Measurements from ENCODE around the gene RNU1-3.
"Not testable (repeated sequence)": the region's sequence is repeated elsewhere in the genome, so short reads cannot be mapped to it uniquely, and the experiment has no call there.

RNU1-3 gene

GRCh38 chr1:16656574-16656973 lies 10.2 kb downstream of the RNU1-3 start:
- DNase-seq (ENCODE audit: low spot score): not testable (repeated sequence)

GRCh38 chr1:16651560-16651959 lies 15.2 kb downstream of the RNU1-3 start:
- DNase-seq (ENCODE audit: low spot score): not testable (repeated sequence)

- DNase-seq (ENCODE audit: low spot score): not testable (repeated sequence)
Observed at GRCh38 chr1:16649960-16650359, 16.8 kb downstream of the RNU1-3 start.

GRCh38 chr1:16649390-16649789 lies 17.4 kb downstream of the RNU1-3 start:
- DNase-seq (ENCODE audit: low spot score): not testable (repeated sequence)

- DNase-seq (ENCODE audit: low spot score): not testable (repeated sequence)
Observed at GRCh38 chr1:16648756-16649155, 18.0 kb downstream of the RNU1-3 start.

- DNase-seq (ENCODE audit: low spot score): not testable (repeated sequence)
Observed at GRCh38 chr1:16648250-16648649, 18.5 kb downstream of the RNU1-3 start.

DNA sequence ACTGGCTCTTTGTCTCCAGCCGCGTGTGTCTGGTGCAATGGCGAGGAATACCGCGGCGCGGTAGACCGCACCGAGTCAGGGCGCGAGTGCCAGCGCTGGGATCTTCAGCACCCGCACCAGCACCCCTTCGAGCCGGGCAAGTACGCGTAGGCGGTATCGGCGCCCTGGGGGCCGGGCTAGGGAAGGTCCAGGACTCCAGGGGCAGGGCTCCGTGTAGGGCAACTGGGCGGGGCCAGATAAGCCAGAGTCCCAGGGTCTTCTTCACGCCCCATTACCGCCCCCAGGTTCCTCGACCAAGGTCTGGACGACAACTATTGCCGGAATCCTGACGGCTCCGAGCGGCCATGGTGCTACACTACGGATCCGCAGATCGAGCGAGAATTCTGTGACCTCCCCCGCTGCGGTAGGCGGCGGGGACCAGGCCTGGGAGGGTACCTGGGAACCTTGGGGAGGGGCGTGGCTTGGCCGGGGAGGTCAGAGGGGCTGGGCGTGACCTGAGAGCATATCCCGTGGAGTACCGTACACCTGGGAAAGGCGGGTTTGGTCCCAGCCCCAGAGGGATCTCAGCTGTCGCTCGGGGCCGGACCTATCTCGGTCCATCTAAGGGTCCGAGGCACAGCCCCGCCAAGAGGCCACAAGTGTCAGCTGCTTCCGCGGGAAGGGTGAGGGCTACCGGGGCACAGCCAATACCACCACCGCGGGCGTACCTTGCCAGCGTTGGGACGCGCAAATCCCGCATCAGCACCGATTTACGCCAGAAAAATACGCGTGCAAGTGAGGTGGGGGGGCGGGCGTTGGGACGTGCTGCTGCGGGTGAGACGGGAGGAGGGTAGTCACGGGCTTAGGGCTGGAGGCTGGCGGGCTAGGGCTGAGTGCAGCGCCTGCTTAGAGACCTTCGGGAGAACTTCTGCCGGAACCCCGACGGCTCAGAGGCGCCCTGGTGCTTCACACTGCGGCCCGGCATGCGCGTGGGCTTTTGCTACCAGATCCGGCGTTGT lies 19.3 kb downstream of the RNU1-3 start:
- DNase-seq (ENCODE audit: low spot score): not testable (repeated sequence)

GRCh38 chr1:16646716-16647115 lies 20.0 kb downstream of the RNU1-3 start:
- DNase-seq (ENCODE audit: low spot score): not testable (repeated sequence)

DNA sequence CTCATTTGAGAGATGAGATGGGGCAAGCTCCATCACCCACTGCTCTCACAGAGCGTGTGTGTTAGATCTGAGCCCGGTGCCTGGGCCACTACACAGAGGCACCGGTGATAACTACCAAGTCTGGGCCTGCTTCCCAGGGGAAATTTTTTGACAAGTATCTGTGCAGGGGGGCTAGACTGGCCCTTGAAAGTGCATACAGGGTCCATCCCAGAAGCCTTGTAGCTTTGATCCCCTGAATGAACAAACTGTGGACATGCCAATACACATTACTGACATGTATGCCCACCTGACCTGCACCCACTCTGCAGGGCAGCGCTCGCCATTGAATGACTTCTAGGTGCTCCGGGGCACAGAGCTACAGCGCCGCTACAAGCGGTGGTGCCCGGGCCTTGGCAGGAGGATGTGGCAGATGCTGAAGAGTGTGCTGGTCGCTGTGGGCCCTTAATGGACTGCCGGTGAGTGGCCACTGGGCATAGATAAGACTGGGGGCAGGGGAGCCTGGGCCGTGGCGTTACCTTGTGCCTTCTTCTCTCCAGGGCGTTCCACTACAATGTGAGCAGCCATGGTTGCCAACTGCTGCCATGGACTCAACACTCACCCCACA lies 20.6 kb downstream of the RNU1-3 start:
- not testable (repeated sequence) for DNase-seq (ENCODE audit: low spot score)

DNA sequence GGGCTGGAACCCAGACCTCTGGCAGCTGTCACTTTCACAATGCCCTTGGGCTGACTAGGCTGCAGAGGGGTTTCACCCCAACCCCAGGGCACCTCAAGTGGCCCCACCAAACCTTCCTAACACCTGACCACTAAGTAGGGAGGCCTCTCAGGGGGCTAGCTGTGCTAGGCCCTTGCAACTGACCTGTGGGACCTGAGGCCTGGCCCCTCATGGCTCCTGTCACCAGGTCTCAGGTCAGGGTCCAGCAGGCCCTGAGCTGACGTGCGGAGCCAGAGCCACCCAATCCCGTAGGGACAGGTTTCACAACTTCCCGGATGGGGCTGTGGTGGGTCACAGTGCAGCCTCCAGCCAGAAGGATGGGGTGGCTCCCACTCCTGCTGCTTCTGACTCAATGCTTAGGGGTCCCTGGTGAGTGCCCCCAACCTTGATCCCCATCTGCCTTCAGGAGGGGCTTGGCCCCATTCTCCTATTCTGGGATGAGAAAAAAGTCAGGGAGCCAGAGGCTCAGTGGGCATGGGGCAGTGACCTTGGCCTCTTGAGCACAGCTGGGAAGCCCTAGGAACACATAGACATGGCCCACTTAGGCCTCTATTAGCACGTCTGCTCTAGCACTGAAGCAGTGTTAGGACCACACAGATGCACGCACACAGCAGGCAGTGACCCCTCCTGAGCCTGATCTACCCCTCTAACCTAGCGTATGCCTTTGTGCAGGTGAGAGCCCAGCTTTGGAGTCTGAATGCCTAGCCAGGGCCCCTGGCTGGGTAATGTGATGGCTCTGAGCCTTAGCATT lies 21.3 kb downstream of the RNU1-3 start:
- not testable (repeated sequence) for DNase-seq (ENCODE audit: low spot score)

- DNase-seq (ENCODE audit: low spot score): peak; percentile 95
Observed at GRCh38 chr1:16644482-16645270, 22.1 kb downstream of the RNU1-3 start.

DNA sequence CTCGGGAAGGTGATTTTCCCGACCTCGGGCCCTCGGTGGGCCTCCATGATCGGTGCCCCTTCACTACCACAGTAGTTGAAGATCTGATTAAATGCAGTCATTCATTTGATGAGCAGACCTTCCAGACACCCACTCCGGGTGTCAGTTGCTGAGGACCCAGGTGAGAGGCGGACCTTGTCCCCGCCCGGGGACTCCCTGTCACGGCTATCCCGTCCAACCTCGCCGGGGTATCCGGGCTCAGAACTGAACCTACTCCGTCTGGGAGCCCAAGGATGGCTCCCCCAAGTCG lies 22.6 kb downstream of the RNU1-3 start:
- DNase-seq (ENCODE audit: low spot score): no peak

DNA sequence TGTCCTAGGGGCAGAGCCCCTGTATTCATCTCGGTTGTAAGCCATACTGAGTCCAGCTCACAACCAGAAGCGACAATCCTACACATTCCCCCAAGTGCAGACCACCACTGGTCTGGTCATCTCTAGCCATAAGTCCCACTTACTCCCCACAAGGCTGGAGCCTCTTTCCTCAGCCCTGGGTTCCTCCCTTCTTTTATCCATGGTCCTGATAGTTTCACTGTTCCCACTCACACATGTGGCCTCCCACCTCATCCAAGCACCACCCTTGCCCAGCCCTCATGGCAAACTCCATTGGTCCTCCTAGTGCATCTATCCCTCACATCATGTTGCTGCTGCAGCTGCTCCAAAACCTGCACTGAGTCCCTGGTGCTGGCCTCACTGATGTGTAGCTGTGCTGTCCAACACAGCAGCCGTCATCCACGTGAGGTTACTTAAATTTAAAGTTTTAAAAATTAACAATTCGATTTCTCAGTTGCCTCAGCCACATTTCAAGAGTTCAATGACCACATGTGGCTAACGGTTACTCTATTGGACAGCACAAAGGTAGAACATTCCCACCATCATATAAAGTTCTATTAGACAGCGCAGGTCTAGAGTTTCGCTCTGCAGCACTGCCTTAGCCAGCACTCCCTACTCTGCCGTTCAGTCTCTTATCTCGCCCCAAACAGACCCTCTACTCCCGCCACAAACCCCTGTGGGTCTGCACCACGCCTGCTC lies 23.1 kb downstream of the RNU1-3 start:
- DNase-seq (ENCODE audit: low spot score): not testable (repeated sequence)

DNA sequence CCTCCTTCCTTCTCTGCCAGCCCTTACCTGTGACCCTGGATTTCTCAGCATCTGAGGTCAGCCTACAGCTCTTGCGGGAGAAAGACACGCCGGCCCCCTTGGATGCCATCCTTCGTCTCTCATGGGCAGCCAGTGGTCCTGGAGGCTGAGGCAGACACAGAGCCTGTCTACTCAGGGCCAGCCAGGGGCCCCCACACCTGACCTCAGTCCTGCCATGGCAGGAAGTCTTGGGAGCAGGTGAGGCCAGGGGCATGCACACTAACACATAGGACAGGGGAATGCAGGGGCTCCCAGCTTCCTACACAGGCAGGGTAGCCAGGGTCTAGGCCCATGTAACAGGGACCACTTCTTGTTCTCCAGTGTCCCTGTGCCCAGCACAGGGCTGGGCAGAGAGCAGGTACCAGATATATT lies 23.7 kb downstream of the RNU1-3 start:
- not testable (repeated sequence) for DNase-seq (ENCODE audit: low spot score)

DNA sequence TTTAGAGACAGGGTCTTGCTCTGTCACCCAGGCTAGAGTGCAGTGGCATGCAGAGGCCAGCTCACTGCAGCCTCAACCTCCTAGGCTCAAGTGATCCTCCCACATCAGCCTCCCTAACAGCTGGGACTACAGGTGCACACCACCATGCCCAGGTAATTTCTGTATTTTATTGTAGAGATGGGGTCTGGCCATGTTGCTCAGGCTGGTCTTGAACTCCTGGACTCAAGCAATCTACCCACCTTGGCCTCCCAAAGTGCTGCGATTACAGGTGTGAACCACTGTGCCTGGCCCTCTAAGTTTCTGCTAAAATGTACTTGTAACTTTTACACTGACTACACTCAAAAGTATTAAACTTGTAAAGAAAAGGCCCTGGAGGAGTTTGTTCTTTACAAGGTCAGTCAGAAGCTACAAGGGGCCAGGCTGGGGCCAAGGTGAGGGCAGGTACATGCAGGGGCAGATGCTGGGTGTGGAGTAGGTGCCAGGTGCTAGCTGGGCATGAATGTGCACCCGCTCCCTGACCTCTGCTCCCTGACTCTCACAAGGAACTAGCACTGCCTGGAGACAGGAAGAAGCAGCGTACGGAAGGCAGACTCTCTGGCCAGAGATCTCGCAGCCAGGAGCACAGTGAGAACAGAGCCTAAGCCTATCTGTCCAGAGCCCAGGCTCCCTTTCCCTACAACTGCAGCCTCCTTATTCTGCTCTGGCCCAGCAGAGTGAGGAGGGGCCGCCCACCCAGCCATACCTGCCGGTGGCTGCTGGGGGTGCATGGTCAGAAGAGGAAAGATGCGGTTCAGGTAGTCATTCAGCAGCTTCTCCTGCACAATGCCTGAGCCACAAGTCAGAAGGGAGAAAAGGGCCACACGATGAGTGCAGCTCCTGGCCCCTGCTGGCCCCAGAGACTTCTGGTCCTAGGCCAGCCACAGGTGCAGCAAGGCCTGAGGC lies 24.5 kb downstream of the RNU1-3 start:
- DNase-seq (ENCODE audit: low spot score): not testable (repeated sequence)

- not testable (repeated sequence) for DNase-seq (ENCODE audit: low spot score)
Observed at GRCh38 chr1:16641159-16641975, 25.4 kb downstream of the RNU1-3 start.

DNA sequence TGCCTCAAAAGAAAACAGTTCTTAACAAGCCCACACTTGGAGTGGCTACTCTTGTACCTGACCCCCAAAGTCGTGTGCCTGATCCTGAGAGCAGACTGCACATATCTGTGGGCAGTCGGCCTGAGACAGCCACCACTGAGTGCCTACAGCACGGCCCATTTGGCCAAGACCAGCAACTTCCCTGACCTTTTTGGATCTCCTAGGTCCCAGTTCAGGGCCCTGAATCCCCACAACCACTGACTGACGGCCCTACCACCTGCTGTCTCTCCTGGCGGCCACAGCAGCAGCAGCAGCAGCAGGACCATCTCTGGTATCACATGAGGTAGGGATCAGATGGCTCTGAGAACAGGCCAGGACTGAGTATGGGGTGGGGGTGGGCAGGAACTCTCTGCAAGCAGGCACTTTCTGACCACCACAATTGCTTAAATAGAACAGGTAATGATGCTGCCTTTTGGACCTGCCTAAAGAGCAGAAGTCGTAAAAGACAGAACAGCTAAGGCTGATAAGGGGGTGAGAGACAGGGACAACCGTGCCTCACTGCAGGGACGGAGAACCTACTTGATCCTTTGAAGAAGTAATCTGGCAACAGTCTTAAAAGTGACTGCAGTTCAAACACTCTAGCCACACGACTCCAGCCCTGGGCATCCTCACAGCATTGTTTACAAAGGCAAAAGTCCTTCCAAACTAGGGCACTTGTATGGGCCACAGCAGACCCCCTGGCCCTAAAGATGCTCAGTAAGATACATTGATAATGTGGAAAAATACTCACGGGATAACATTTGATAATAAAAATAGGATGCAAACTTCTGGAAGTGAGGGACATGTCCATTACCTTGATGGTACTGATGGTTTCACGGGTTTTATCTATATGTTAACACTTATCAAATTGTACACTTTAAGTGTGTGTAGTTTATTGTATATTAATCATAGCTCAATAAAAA lies 27.4 kb downstream of the RNU1-3 start:
- DNase-seq (ENCODE audit: low spot score): not testable (repeated sequence)
